ENCODE results near the gene CSF2.

CSF2 gene

DNA sequence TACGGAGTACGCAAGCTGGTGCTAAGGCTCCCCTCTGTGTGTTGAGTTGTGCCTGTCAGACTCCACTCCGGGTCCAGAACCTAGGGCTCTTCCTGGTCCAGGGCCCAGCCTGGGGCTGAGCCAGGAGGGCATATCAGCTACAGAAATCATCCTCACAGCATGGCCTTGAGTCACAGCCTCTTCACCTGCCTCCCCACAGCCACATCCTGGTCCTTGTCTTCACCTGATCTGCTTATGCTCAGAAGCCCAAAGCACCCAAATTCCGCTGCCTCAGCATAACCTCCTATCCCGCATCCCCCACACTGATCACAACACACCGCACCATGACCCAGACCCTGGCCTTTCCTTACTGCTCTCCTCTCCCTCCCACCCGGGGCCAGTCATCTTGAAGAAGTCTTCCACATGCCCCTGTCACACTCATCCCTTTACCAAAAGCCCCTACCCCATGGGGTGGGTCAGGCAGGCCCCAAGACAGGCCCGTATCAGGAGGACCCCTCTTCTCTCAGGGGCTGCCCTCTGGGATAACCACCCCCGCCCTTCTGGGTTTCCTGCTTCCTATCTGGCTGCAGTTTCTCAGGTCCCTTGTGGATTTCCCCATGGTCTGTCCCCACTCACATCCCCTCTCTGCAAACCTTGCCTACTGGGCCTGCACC, 14.4 kb upstream of the CSF2 start:
- DNase-seq (ENCODE audit: insufficient read length, low spot score): peak; percentile 1

DNA sequence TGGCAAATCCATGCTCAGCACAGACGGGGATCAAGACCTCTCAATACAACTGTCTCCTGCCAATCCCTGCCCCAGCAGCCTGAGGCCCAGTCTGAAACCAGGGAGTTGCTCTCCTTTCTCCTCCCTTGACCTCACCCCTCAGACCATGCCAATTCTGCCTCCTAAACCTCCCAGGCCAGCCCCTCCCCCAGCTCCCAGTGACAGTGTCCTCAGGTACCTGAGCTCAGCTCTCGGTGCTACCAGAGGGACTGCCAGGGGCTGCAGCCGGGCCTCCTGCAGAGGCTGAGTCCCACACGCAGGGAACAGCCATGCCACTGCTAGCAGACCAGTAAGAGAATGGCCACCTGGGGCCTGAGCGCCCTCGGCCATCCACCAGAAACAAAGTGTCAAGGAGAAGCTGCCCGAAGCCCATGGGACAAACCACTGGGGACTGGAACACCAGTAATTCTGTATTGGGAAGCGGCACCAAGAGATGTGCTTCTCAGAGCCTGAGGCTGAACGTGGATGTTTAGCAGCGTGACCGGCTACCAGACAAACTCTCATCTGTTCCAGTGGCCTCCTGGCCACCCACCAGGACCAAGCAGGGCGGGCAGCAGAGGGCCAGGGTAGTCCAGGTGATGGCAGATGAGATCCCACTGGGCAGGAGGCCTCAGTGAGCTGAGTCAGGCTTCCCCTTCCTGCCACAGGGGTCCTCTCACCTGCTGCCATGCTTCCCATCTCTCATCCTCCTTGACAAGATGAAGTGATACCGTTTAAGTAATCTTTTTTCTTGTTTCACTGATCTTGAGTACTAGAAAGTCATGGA, 13.7 kb upstream of the CSF2 start:
- DNase-seq (ENCODE audit: insufficient read length, low spot score) (peak; percentile 1), FAIRE-seq (no peak)
- no peak for TF ChIP-seq POU2F2 (IDR thresholded peaks at IDR 0.05; ENCODE audit: low read depth, low read length)
- TF ChIP-seq POLR2AphosphoS5 (IDR thresholded peaks at IDR 0.05; ENCODE audit: low read depth, low read length): no peak
- TF ChIP-seq SPI1 (IDR thresholded peaks at IDR 0.05; ENCODE audit: low read depth, low read length): no peak
- TF ChIP-seq TAF1 (IDR thresholded peaks at IDR 0.05; ENCODE audit: low read depth, low read length): no peak
- TF ChIP-seq POLR2A (IDR thresholded peaks at IDR 0.05; ENCODE audit: low read depth, low read length): no peak
- no peak for TF ChIP-seq PAX5 (IDR thresholded peaks at IDR 0.05; ENCODE audit: insufficient read depth, low read length, severe bottlenecking)

More for the DNA sequence above, 14.4 kb upstream of the CSF2 start:
- FAIRE-seq: no peak
- TF ChIP-seq PAX5 (IDR thresholded peaks at IDR 0.05; ENCODE audit: insufficient read depth, low read length, severe bottlenecking): no peak
- TF ChIP-seq POLR2A (IDR thresholded peaks at IDR 0.05; ENCODE audit: low read depth, low read length): no peak
- no peak for TF ChIP-seq TAF1 (IDR thresholded peaks at IDR 0.05; ENCODE audit: low read depth, low read length)
- TF ChIP-seq SPI1 (IDR thresholded peaks at IDR 0.05; ENCODE audit: low read depth, low read length): no peak
- no peak for TF ChIP-seq POU2F2 (IDR thresholded peaks at IDR 0.05; ENCODE audit: low read depth, low read length)
- no peak for TF ChIP-seq POLR2AphosphoS5 (IDR thresholded peaks at IDR 0.05; ENCODE audit: low read depth, low read length)

DNA sequence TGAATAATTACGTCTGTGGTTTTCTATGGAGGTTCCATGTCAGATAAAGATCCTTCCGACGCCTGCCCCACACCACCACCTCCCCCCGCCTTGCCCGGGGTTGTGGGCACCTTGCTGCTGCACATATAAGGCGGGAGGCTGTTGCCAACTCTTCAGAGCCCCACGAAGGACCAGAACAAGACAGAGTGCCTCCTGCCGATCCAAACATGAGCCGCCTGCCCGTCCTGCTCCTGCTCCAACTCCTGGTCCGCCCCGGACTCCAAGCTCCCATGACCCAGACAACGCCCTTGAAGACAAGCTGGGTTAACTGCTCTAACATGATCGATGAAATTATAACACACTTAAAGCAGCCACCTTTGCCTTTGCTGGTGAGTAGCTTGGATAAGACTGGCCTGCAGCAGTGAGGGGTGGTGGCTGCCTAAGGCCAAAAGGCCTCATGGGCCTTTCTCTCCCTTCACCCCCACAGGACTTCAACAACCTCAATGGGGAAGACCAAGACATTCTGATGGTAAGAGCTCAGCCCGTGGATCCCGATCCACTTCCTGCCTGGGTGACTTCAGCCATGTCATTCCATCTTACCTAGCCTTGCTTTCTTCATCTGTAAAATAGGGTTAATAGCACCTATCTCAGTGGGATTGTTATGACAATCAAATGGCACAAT, 13.0 kb upstream of the CSF2 start, which contains the start of gene IL3:
Gene IL3, plus strand, starts transcription at position 155 of the 661 bp plus-strand sequence. Its CDS starts 52 bp downstream, at position 207.
- TF ChIP-seq POU2F2 (IDR thresholded peaks at IDR 0.05; ENCODE audit: low read depth, low read length) (no peak), POLR2A (IDR thresholded peaks at IDR 0.05; ENCODE audit: low read depth, low read length) (no peak), SPI1 (IDR thresholded peaks at IDR 0.05; ENCODE audit: low read depth, low read length) (no peak), PAX5 (IDR thresholded peaks at IDR 0.05; ENCODE audit: insufficient read depth, low read length, severe bottlenecking) (no peak), POLR2AphosphoS5 (IDR thresholded peaks at IDR 0.05; ENCODE audit: low read depth, low read length) (no peak), TAF1 (IDR thresholded peaks at IDR 0.05; ENCODE audit: low read depth, low read length) (no peak)
- peak; percentile 1 for DNase-seq (ENCODE audit: insufficient read length, low spot score)
- FAIRE-seq: no peak

DNA sequence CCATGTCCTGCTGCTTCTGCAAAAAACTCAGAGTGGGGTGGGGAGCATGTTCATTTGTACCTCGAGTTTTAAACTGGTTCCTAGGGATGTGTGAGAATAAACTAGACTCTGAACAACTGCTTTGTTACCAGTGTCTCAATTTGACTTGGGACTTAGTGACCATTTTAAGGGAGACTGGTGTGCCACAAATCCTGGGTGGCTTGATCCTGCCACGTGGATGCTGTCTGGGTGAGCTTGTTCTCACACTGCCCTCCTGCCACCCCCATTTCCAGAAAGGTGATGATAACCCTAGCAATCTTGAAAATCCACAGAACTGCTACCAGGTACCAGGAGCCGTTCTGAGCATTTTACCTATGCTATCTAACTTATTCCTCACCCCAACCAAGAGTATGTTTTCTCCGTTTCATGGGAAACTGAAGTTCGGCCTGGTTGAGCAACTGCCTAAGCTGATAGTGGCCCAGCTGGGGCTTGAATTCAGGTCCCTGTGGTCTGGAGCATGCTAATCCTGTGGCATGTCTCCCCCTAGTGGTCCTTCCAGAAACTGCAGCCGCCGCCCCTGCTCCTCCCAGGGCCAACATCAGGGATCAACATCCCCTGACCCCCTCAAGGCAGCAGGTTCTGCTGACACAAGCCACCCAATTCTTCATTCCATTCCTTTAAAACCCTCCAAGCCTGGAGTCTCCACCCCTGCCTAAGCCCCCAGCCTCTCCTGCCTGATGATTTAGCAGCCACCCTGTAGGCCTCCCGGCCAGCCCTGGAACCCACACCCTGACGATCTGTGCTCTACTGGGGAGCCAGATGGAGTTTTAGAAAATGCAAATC, 10.3 kb upstream of the CSF2 start:
- TF ChIP-seq POU2F2 (IDR thresholded peaks at IDR 0.05; ENCODE audit: low read depth, low read length): peak; percentile 49
- TF ChIP-seq PAX5 (IDR thresholded peaks at IDR 0.05; ENCODE audit: insufficient read depth, low read length, severe bottlenecking): no peak
- peak; percentile 75 for FAIRE-seq
- peak; percentile 70 for DNase-seq (ENCODE audit: insufficient read length, low spot score)

DNA sequence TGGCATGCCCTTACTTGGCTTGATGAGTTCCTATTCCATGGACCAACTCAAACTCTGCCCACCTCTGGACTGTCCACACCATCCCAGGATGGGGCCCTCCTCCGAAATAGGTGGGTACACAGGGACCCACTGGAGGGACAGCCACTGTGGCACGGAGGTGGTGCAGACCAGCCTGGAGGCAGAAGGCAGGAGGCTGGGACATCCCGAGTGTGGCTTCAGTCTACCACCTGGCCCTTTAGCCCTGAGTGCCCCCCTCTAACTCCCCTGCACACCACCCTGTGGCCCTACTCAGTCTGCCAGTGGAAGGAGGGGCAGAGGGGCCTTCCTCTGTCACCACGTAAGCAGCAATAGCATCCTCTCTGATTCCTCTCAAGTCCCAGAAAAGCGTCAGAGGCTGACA, 9.4 kb upstream of the CSF2 start:
- DNase-seq (ENCODE audit: insufficient read length, low spot score) (no peak), FAIRE-seq (no peak)
- TF ChIP-seq POLR2AphosphoS5 (IDR thresholded peaks at IDR 0.05; ENCODE audit: low read depth, low read length) (no peak), POU2F2 (IDR thresholded peaks at IDR 0.05; ENCODE audit: low read depth, low read length) (no peak), PAX5 (IDR thresholded peaks at IDR 0.05; ENCODE audit: insufficient read depth, low read length, severe bottlenecking) (no peak), POLR2A (IDR thresholded peaks at IDR 0.05; ENCODE audit: low read depth, low read length) (no peak), TAF1 (IDR thresholded peaks at IDR 0.05; ENCODE audit: low read depth, low read length) (no peak), SPI1 (IDR thresholded peaks at IDR 0.05; ENCODE audit: low read depth, low read length) (no peak)

DNA sequence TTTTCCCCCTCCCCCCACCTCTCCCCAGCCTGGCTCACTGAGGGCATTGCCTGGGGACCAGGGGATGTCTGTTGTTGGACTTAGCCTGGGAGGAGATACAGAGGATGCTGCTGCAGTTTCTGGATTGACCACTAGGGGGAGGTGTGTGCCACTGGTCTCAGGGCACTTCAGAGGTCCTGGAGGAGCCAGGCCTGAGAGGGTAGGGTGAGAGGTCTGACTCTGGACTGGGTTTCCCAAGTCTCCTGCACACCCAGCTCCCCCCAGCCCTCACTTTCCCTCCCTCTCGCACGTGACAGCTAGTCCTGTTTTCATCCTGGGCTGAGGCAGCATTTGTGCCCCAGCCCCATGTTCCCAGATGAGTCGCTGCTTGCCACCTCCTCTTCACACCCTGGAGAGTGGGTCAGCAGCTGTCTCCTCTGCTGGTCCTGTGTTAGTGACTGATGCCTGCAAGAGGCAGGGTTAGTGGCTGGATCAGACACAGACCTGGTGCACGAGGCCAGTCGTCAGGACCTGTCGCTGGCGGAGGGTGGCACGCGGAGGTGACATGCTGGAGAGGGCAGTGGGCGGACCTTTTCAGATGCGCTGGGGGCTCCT, 8.8 kb upstream of the CSF2 start:
- DNase-seq (ENCODE audit: insufficient read length, low spot score): peak; percentile 72
- peak; percentile 69 for FAIRE-seq
- no peak for TF ChIP-seq POLR2AphosphoS5 (IDR thresholded peaks at IDR 0.05; ENCODE audit: low read depth, low read length)
- TF ChIP-seq TAF1 (IDR thresholded peaks at IDR 0.05; ENCODE audit: low read depth, low read length): no peak
- no peak for TF ChIP-seq POU2F2 (IDR thresholded peaks at IDR 0.05; ENCODE audit: low read depth, low read length)
- no peak for TF ChIP-seq POLR2A (IDR thresholded peaks at IDR 0.05; ENCODE audit: low read depth, low read length)
- no peak for TF ChIP-seq SPI1 (IDR thresholded peaks at IDR 0.05; ENCODE audit: low read depth, low read length)
- TF ChIP-seq PAX5 (IDR thresholded peaks at IDR 0.05; ENCODE audit: insufficient read depth, low read length, severe bottlenecking): no peak

DNA sequence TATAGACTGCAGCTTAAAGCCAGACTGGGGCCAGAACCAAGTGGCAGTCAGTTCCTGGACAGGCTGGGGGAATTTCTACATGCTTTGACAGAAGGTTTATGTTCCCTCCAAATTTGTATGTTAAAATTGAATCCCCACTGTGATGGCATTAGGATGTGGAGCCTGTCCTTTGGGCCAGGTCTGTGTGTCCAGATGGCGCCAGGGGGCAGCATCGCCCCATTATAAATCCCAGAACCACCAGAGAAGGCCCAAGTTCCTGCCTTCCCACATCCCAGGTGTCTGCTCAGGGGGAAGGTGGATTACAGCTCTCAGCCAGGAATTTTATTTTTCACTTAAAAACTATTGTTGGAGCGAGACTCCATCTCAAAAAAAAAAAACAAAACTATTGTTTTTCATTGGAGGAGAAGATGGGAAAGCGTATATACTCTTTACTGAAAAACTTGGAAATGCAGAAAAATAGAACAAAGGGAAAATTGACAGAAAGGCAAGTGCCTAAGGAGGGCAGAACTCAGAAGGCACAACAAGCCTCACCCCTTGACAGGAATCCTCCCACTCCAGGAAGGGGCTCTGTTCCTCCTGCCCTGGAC, 8.1 kb upstream of the CSF2 start:
- TF ChIP-seq SPI1 (IDR thresholded peaks at IDR 0.05; ENCODE audit: low read depth, low read length) (no peak), POLR2AphosphoS5 (IDR thresholded peaks at IDR 0.05; ENCODE audit: low read depth, low read length) (no peak), PAX5 (IDR thresholded peaks at IDR 0.05; ENCODE audit: insufficient read depth, low read length, severe bottlenecking) (no peak), TAF1 (IDR thresholded peaks at IDR 0.05; ENCODE audit: low read depth, low read length) (no peak), POU2F2 (IDR thresholded peaks at IDR 0.05; ENCODE audit: low read depth, low read length) (no peak), POLR2A (IDR thresholded peaks at IDR 0.05; ENCODE audit: low read depth, low read length) (no peak)
- FAIRE-seq (no peak), DNase-seq (ENCODE audit: insufficient read length, low spot score) (peak; percentile 70)

Measured in GM12891 (cell line).